ELF-1 (cell line): ENCODE measurements around the gene DMRT3.
"Not testable (repeated sequence)": the region's sequence is repeated elsewhere in the genome, so short reads cannot be mapped to it uniquely, and the experiment has no call there.

Experiments used
- DNase-seq: peaks from one replicate; pipeline ENCODE4 v3.0.0-alpha.2; 2016; ENCODE audit warnings: low read depth, low spot score

DMRT3 gene

DNA sequence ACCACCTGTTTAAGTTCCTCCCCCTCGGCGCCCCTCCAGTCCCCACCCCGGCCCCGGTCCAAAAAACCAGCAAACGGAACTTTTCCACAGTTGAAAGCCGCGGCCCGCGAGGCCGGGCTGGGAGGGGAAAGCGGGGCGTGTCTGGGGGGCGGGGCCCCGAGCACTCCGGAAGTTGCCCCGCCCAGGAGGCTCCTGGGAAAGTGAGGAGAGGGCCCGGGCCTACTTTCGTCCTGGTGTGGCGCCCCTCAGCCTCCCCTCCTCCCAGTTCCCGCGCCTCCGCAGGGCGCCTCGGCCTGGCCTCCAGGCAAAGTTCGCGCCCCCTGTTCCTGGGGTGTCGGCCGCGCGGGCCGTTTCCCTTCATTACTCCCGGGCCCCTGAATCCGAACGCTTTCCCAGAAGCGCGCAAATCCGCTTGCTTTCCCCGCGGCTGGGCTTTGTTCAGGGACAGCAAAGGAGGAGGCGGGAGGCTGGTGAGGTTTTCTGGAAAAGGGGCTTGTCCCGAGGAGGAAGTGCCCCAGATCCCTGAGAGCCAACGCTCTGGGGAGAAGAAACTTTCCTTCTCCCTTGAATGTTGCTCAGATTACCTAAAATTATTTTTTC is 4.5 kb upstream of the DMRT3 start:
- DNase-seq, result no peak

DNA sequence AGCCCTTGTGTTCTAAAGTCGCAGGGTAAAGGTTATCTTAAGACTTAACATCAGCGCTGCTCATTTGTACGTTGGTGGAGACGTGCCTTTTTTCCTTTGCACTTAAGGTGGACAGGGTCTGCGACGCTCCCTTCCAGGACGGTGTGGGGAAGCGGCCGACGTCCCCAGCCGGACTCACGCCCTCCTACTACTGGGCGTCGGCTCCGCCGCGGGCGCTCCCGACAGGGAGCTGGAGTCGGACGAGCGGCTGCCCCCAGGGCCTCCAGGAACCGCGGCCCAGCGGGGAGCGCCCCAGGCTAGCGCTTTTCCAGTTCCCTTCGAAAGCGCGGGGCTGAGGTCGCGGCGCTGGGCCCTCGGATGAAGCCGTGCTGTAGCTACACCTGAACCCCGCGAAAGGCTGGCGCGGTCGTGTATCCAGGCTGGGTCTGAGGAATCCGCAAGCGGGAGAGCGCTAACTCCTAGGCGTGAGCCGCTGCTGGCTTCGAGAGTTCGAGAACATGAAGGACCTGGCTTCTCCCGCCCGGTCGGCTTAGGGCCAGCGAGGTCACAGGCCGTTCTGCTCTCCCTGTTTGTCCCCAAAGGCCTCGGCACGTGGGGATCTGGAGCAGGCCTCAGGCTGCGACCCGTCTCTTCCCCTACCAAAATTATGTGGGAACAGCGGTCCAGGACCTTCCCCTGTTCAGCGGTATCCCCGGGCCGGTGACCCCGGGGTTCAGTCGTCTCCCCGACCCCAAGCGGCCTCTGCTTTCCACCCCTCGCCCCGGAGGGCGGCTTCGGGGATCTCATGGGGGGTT is 3.8 kb upstream of the DMRT3 start:
- DNase-seq, result peak; percentile 8

DNA sequence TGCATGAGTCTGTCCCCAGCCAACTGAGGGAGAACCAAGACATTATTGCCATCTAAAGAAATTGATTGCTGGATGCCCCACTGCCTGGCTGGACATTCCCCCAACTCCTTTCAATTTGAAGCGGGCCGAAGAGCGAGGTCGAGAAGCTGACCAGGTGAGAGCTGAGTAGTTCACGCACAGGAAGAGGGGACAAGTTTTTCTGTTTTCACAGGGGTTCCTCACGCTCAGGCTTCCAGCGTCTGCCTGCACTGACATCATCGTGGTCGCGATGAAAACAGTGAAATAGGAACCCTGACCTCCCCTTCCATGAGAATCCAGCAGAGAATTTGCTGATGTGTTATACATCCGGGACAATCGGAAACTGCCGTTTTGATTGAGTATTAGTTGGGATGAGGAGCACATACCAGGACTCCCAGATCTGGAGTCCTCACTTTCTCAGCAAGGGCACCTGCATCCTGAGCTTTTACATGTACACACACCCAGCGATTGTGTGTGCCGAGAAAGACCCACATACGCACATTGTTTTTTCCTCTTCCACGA is 3.1 kb upstream of the DMRT3 start:
- DNase-seq, result no peak

DNA sequence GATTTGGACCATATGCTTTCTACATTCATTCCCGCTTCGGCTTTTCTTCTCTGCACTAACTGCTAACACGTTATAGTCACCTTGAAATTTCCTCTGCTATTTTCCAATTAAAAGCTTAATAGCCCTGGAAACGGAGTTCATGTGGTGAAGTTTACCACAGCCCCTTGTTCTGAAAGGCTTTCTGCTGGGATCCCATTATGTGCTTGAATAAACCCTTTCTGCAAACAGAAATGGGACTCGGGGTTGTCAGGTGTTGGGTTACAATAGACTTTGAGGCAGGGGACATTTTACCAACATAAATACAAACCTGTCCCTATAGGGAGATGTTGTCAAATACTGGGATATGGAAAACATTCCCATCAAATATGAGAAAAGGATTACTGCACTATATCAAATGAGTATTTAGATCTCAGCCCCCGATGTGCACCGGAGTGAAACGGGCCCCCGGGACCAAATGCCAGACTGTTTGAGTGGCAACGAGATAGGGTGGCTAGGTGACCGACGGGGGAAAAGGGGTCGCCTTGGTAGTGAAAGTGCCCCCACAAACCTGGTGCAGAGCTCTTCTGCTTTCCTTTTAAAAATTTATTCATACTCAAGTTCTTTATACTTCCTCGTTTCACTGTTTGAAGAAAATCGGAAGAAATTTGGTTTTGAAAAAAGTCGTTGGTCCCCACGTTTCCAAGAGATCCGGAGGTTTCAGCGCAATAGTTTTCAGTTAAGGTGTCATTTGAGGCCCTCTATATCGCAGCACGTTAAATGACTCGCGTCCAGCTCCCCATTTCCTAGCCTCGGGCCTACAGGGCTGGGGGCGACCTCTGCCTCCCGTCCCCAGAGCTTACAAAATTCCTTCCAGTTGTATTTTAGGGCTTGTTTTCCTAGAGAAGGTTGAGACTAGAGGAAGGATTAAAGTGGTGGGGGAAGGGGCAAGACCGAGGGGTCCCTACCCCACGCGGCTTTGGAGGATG is 2.1 kb upstream of the DMRT3 start:
- no peak for DNase-seq

DNA sequence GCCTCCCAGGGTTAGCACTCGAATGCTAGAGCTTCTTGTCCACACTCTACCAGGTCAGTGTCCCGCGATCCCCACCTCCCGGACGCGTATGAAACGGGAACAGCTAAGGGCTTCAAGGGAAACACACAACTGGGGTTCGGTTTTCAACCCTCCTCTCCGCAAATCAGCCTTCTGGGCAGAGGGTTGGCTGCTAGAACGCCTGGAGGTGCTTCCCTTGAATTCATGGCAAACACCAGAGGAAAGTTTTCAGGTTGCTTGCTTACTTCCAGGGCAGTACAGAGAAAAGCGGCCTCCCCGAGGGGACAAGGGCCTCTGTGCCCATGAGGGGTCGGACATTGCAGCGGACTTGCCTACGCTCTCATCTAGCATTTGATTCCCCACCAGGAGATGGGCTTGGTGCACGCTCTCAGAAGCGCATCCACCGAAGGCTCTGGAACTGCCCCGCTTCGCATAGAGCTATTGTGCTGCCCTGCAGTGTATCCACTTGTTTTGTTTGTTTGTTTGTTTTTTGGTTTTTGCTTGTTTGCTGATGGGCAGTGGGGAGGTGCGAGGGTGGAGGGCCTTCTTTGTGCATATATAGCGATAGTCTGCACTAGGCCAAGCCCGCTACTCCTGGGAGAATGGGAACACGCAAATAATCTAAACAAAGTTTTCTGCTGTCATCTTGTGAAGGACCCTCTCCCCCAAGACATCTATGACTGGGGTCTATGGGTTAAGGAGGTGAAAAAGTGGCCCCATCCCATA is 1.3 kb upstream of the DMRT3 start:
- DNase-seq, result no peak

DNA sequence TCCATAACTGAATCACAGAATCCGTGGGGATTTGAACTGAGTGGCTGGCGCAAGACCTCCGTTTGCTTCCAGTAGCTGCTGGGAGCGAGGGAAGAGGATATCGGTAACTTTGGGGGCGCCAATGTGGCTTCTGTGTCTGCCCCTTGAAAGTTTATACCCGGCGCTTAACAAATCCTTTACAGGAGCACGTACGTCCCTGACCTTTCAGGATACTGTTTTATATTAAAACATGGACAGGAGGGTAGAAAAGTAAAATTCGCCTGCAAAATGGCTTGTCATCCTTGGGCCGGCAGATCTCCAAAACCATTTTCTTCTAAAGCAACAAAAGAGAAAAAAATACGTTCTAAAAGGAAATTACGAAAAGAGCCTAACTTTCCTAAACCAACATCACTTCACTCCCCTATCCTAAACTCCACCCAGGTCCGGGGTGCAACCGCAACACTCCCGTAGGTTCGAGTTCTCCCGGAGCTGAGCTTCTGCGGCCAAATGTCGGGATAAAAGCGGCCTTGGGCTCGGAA is 656 bp upstream of the DMRT3 start:
- no peak for DNase-seq

DNA sequence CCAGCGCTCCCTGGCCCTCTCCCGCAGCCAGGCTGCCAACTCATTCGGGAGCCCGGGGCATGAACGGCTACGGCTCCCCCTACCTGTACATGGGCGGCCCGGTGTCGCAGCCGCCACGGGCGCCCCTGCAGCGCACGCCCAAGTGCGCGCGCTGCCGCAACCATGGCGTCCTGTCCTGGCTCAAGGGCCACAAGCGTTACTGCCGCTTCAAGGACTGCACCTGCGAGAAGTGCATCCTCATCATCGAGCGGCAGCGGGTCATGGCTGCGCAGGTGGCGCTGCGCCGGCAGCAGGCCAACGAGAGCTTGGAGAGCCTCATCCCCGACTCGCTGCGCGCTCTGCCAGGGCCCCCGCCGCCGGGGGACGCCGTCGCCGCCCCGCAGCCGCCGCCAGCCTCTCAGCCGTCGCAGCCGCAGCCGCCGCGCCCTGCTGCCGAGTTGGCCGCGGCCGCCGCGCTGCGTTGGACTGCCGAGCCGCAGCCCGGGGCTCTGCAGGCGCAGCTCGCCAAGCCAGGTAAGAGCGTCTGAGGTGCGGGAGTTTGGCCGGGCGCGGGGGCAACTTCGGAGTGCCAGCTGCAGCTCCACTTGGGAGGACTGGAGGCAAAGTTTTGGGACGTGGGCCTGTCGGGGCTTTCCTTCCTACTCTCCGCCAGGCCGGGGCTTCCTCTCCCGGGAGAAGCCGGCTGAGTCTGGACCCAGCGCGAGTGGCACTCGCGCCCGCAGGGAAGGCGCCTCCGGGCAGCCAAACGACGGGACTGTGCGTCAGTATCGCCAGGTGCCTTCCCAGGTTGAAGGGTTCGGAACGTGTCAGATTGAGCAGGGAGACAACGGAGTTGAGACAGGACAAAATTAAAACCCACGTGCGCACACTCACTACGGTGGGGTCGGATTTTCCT is 735 bp downstream of the DMRT3 start:
- DNase-seq, result peak; percentile 59

DNA sequence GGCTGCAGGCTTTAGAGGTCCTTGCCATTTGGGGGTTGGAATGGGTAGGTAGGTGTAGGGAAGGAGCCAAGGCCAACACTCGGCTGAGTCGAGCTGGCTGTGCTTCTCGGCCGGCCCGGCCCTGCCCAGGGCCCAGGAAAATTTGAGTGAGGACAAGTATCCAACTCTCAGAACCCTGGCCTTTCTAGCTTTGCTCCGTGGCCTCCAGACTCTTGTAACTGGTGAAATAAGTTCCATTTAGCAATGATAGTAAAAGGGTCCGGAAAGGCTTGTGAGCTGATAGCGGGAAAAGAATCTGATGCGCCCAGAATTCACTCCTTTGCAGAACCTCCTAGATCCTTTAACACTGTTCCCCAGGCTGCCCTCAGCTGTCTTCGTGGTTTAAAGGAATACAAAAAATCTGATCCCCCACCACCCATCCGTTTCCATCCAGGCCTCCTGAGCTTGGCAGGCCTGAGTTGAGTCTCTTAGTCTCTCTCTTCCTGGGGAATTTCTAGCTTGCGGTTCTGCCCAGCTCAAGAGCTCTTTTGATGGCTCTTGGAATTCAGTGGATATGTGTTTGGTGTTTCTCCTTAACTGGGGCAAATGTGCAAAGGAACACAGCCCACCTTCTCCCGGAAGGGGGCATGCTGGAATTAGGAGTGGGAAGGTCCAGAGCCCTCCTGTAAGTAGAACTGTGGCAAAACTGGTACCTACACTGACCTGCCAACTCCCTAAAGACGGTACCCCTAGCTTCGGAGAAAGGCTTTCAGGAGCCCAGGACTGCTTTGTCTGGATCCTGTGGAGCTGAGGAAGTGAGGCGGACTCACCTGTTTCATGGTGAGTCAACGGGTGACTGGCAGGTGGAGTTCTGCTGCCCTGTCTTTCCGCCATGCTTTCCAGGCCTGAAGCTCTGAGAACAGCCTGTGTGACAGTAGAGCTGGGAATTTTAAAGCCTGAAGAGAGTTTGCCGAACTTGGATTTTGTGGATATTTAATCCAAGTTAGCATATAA is 1.7 kb downstream of the DMRT3 start:
- DNase-seq, result no peak

DNA sequence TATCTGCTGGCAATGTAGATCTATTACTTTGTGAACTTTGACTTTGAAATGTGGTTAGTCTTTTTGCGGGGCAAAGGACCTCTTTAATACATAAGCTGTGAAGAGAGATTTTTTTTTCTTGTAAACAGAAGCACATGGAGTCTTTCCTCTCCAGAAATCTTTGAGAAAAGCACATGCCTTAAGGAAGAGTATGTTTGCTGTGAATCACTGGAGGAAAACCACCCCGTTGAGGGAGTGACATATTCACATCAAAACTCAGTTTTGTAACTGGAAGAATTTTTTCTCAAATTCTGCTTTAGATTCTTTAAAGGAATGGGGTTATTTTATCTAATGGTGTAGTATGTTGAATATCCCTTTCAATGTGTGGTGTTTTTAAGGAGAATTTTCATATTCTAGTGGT is 3.5 kb downstream of the DMRT3 start:
- no peak for DNase-seq

DNA sequence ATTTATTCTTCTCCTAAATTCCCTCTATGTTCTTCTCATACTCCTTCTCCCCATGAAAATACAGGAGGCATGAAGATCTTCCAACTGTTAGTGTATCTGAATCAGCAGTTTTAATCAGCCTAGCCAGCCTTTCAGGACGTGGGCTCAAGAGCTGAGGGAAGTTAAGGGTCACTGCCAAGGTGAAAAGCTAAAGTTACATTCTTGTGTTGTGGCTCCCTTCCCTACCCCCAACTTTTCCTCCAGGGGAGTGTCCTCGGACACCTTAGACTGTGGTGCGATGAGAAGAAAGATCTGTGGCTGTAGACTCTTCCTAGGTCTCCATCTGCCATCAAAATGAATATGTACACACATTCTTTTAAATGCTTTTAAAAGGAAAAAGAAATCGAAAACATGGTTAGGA is 4.2 kb downstream of the DMRT3 start:
- no peak for DNase-seq

DNA sequence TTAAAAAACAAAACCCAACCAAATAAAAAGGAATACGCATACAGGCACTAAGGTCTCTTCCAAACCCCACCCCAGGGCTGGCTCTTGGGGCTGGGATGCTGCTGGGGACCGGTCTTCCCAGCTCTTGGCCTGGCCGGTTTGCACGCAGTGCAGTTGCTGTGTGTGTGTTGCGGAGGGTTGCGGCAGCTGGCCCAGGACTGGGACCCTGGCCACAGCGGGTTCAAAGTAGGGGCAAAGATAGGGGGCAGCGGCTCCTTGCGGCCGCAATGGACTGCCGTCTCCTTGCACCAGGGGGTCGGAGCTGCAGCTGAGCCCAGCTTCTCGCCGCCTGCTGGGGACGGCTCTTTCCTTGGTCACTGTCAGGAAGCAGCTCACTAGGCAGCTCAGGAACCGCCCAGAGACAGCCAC is 5.0 kb downstream of the DMRT3 start:
- DNase-seq, result peak; percentile 14

DNA sequence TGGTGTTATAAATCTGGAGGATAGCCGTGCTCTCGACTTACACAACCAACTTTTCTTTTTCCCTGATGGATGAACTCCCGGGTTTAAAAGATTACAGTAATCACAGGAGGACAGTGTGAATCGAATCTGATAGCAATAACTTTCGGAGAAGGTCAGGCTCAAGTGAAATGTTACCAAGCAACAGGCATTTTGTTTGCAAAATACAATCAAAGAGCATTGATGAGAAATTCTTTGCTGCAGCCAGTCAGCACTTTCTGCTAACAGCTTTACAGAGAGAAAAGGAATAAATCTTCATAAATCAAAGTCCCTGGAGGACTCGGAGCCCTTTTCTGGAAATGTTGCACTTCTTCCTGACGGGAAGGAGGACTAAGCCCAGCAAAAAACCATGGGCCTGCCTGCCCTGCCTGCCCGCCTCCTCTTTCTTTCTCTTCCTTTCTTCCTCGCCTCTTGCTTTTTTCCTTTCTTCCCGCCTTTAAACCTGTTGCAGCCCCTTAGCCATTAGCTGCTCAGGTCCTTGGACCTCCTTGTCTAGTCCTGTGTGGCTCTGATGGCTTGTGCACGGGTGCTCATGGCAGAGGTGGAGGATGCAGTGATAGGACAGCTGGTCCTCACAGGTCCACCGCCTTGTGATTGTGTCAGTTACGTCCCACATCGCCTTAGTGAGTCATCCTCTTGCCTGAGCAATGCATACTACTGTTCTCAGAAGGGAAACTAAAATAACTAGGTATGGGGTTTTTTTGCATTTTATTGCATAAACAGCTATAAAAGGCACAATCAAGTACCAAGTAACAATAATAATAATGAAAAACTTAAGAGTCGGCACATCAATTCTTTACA is 6.2 kb downstream of the DMRT3 start:
- no peak for DNase-seq

DNA sequence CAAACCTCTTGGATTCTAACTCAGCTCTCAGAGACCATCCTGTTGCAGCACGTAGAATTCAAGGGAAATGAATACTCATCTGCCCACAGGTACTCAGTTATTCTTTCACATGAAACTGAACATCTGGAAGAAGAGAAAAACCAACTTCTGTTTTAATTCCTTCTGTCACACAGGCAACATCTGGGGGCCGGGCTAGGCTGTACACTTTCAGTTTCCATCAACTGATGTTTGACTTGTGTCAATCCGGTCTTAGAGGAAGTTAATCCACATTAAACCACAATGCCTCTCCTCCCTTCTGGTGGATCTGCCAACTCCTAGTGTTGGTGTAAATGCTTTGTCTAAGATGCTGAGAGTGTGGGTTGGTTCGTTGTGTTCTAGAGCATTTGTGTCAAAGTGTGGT is 17.6 kb downstream of the DMRT3 start:
- DNase-seq, result no peak

DNA sequence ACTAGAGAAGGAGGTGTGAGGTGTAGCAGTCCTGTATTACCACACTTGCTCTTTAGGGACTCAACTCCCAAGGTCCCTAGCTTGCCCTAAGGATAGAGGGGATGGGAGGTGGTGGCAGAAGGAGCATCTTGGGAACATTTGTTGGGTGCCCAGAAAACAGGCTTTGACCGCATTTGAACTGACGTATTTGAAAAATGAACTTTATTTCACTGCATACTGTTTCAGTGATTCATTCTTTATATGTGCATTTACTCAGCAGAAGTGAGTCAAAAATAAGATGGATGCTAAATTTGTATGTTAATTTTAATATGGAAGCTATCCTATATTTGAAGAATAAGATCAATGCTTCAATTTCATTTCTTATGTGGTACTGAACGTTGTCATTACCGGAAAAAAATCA is 18.7 kb downstream of the DMRT3 start:
- DNase-seq, result no peak

DNA sequence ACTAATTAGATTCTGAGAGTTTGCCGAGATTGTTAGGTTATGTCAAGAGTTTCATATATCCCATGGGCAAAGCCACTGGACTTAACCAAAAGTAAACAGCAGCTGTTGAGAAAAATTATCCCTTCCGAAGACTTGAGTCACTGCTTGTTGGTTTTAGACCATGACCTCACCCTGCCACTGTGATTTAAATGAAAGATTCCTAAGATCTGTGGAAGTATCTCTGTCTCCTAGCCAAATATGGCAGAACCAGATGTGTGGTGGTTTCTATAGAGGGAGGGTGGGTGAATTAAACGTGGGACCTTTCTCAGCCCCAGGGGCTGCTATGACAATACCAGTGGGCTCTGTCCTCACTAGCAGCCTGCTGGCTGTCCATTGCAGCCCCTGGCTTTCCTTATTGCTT is 19.3 kb downstream of the DMRT3 start:
- DNase-seq, result no peak

DNA sequence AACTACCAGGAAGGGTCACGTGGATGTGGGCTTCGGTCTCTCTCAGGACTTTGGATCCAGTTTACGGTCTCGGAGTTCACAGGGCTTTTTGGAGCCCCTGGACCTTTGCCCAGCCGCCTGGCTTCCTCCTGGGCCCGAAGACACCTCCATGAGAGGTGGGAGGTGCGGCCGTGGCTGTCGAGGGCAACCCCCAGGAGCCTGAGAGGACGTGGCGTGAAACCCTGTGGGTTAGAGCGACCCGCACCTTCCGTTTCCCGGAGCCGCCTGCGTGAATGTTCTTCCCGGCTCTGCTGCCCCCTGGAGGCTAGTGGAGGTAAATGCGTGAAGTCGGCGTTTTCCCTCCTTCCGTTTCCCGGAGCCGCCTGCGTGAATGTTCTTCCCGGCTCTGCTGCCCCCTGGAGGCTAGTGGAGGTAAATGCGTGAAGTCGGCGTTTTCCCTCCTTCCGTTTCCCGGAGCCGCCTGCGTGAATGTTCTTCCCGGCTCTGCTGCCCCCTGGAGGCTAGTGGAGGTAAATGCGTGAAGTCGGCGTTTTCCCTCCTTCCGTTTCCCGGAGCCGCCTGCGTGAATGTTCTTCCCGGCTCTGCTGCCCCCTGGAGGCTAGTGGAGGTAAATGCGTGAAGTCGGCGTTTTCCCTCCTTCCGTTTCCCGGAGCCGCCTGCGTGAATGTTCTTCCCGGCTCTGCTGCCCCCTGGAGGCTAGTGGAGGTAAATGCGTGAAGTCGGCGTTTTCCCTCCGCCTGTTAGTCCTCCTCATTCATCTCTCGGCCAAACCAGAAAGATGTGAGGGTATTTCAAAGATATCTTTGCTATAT is 22.1 kb downstream of the DMRT3 start:
- DNase-seq, result not testable (repeated sequence)

DNA sequence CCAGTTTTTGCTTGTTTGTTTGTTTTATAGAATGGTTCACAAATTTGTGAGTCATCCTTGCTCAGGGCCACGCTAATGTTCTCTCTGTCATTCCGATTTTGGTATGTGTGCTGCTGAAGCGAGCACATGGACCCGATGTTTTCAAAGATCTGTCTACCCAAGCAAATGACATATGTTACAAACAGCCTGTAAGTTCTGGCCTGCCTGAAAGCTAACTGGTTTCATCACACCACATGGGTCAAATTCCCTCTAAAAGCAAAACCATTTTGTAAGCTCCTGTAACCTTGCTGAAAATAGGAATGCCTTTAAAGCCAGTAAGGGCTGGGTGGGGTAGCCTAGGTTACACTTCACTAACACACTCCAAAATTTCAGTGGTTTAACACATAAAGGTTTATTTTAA is 25.4 kb downstream of the DMRT3 start:
- no peak for DNase-seq
